HepG2 (cell line): ENCODE results near the gene DBN1. TPM values are rescaled to one million over a fixed set of nuclear protein-coding genes. Genes with fewer than 3 reads are reported as not detected.

Source experiments
- ATAC-seq: fragments of 200-7000 bp; cut with Tn5 transposase; 3 replicates; pipeline ENCODE4 v1.9.1; 2020; ENCODE audit warnings: mild to moderate bottlenecking, moderate library complexity
- BruUV-seq: library from RNA; stranded (reverse); fragments of 400-500 nt; replicated peaks from 2 replicates; lab custom pipeline; 2021; lab: Mats Ljungman, UMichigan
- CTCF ChIA-PET: fragments of 300-600 bp; formaldehyde crosslinking; extraction: SDS; loops from one replicate; lab custom pipeline; 2021; ENCODE audit warnings: low total read pairs, inconsistent platforms, low intra/inter-chr PET ratio; lab: Yijun Ruan, JAX
- POLR2A ChIA-PET: fragments of 350-600 bp; sonication (Branson Sonifier 250); formaldehyde crosslinking; loops from one replicate; lab custom pipeline; 2020; ENCODE audit warnings: antibody characterized with exemption, inconsistent platforms; lab: Yijun Ruan, JAX
- DNase-seq: peaks from one replicate; pipeline ENCODE4 v3.0.0-alpha.2; 2015; ENCODE audit warnings: low spot score
- FAIRE-seq: peaks from 3 replicates; lab custom pipeline; 2011; peaks lifted over from hg19 to GRCh38; lab: Jason Lieb, UNC
- H2AFZ ChIP-seq: one replicate; pipeline ENCODE4 v1.6.1; 2011; ENCODE audit warnings: low read length, inconsistent platforms
- H3K27ac ChIP-seq: fragments of 300-600 bp; 3 replicates; pipeline ENCODE4 v1.8.0; 2011; ENCODE audit warnings: mixed run types, mild to moderate bottlenecking, mixed read lengths, low read length, inconsistent platforms; ENCODE audit not compliant: insufficient read depth; ENCODE audit errors: extremely low read length
- H3K27me3 ChIP-seq, 2 experiments: fragments of 200-600 bp in 1 of 2; 2 replicates in 1 of 2; 3 replicates in 1 of 2; pipeline versions ENCODE4 v1.6.0 to v1.8.0; 2011; ENCODE audit warnings: low read length in 2 of 2, mild to moderate bottlenecking in 2 of 2, moderate library complexity in 2 of 2, inconsistent platforms in 1 of 2; ENCODE audit not compliant: insufficient read depth in 2 of 2, control insufficient read depth in 1 of 2
- H3K36me3 ChIP-seq, 2 experiments: fragments of 200-600 bp in 1 of 2; replicated peaks in 1 of 2; 2 replicates in 1 of 2; 3 replicates in 1 of 2; pipeline versions ENCODE4 v1.5.1 to v1.8.0; 2011; ENCODE audit warnings: low read length in 2 of 2, inconsistent platforms in 1 of 2; ENCODE audit not compliant: insufficient read depth in 2 of 2, control insufficient read depth in 1 of 2
- H3K4me1 ChIP-seq: 2 replicates; pipeline ENCODE4 v1.5.1; 2012; ENCODE audit warnings: low read length, inconsistent platforms; ENCODE audit not compliant: insufficient read depth
- H3K4me2 ChIP-seq: 2 replicates; pipeline ENCODE4 v1.6.0; 2011; ENCODE audit warnings: low read depth, low read length, inconsistent platforms
- H3K4me3 ChIP-seq, 3 experiments: fragments of 200-600 bp in 1 of 3; sonication (generic), shearing (Covaris generic) in 1 of 3; replicated peaks in 1 of 3; 2 replicates each; pipeline ENCODE4 v1.5.1; 2011 to 2016; ENCODE audit warnings: low read length in 3 of 3, inconsistent platforms in 2 of 3, low read depth in 2 of 3, mild to moderate bottlenecking in 2 of 3, control low read depth in 1 of 3, mixed read lengths in 1 of 3; ENCODE audit not compliant: insufficient read depth in 1 of 3
- H3K79me2 ChIP-seq: one replicate; pipeline ENCODE4 v1.6.1; 2011; ENCODE audit warnings: low read length, inconsistent platforms; ENCODE audit not compliant: insufficient read depth
- H3K9ac ChIP-seq: 2 replicates; pipeline ENCODE4 v1.6.0; 2011; ENCODE audit warnings: mild to moderate bottlenecking, low read depth, low read length, inconsistent platforms; ENCODE audit not compliant: insufficient read depth
- H3K9me3 ChIP-seq: 2 replicates; pipeline ENCODE4 v1.5.1; 2012; ENCODE audit warnings: mild to moderate bottlenecking, low read length
- H4K20me1 ChIP-seq: 2 replicates; pipeline ENCODE4 v1.6.0; 2011; ENCODE audit warnings: inconsistent platforms, mild to moderate bottlenecking, low read length, moderate library complexity; ENCODE audit not compliant: insufficient read depth
- PAWR ChIP-seq: sonication (generic); formaldehyde crosslinking; IDR thresholded peaks from 2 replicates; pipeline ENCODE4 v1.4.0; 2020; ENCODE audit warnings: missing genetic modification reagents, mild to moderate bottlenecking, borderline replicate concordance
- SMAD3 ChIP-seq: sonication (generic); formaldehyde crosslinking; IDR thresholded peaks from 2 replicates; pipeline ENCODE4 v1.4.0; 2020; ENCODE audit warnings: missing genetic modification reagents
- SNAPC5 ChIP-seq: sonication (generic); formaldehyde crosslinking; IDR thresholded peaks from 2 replicates; pipeline ENCODE4 v1.8.1; 2023; ENCODE audit warnings: mild to moderate bottlenecking, missing genetic modification reagents, borderline replicate concordance
- ZFP1 ChIP-seq: IDR thresholded peaks from 2 replicates; pipeline ENCODE4 v1.6.1; 2016
- ZFP82 ChIP-seq: sonication (generic); formaldehyde crosslinking; IDR thresholded peaks from 2 replicates; pipeline ENCODE4 v1.5.1; 2020; ENCODE audit warnings: mild to moderate bottlenecking, missing genetic modification reagents, borderline replicate concordance
- ZKSCAN8 ChIP-seq: IDR thresholded peaks from 2 replicates; pipeline ENCODE4 v1.6.1; 2016; ENCODE audit warnings: borderline replicate concordance, missing genetic modification reagents, missing compliant biosample characterization
- ZNF512B ChIP-seq: sonication (generic); formaldehyde crosslinking; IDR thresholded peaks from 2 replicates; pipeline ENCODE4 v1.5.1; 2020; ENCODE audit warnings: missing genetic modification reagents, mild to moderate bottlenecking, borderline replicate concordance
- ZNF768 ChIP-seq: sonication (generic); formaldehyde crosslinking; IDR thresholded peaks from 2 replicates; pipeline ENCODE4 v1.4.0; 2020; ENCODE audit warnings: missing genetic modification reagents
- ZNF776 ChIP-seq: sonication (generic); formaldehyde crosslinking; IDR thresholded peaks from 2 replicates; pipeline ENCODE4 v1.4.0; 2020; ENCODE audit warnings: mild to moderate bottlenecking, missing genetic modification reagents
- ZNF879 ChIP-seq: sonication (generic); formaldehyde crosslinking; IDR thresholded peaks from 2 replicates; pipeline ENCODE4 v1.8.1; 2023; ENCODE audit warnings: missing genetic modification reagents
- WGBS: methylation state at CpG from one replicate; pipeline ENCODE4 v1.1.6; 2017; ENCODE audit warnings: low lambda C conversion rate; 5-methylcytosine and 5-hydroxymethylcytosine counted together
- in situ Hi-C: cut with HindIII; loops from 2 replicates; pipeline ENCODE4 v1.10.0; 2017; ENCODE audit warnings: low pct_unique_long_range_greater_than_20kb; ENCODE audit not compliant: extremely low pct_ligation_motif_present
- intact Hi-C: fragments of 100-400 bp; cut with micrococcal nuclease; formaldehyde crosslinking; loops from one replicate; pipeline ENCODE4 v1.10.0; 2022; ENCODE audit not compliant: unreplicated experiment
- polyA plus RNA-seq, 8 experiments: library from polyadenylated mRNA; depleted of rRNA in 3 of 8; stranded (reverse) in 7 of 8; unstranded in 1 of 8; fragments of >200 nt; fragmentation: Illumina TruSeq in 4 of 8; extraction: Trizol in 4 of 8; gene quantifications; 2 replicates each; pipeline versions ENCODE4 v1.2.1 to v1.2.3, GENCODE V29; 2011 to 2016; ENCODE audit warnings: low read depth in 4 of 8, missing spikeins in 1 of 8, mixed read lengths in 1 of 8; ENCODE audit not compliant: insufficient read depth in 1 of 8
- total RNA-seq, 5 experiments: library from RNA; depleted of rRNA; stranded (reverse); fragments of >200 nt; fragmentation: Illumina TruSeq; extraction: Trizol; gene quantifications; 2 replicates each; pipeline ENCODE4 v1.2.3, GENCODE V29; 2016; ENCODE audit warnings: low read depth in 1 of 5

Gene DBN1
- total and polyA plus RNA-seq, 2 of the 13 experiments (the other 11 are each of a cell fraction or from before 2014, with no cell fraction given), result 27.0 to 37.3 TPM

GRCh38 chr5:177487144-177487543 lies 13.7 kb upstream of the DBN1 start:
- H3K9ac ChIP-seq, result no peak overlapping the region
- H3K9me3 ChIP-seq, result no peaks in the 10 kb centered on the region
- no peak for ATAC-seq
- POLR2A ChIA-PET, result no interaction called here
- no peaks in the 10 kb centered on the region for H4K20me1 ChIP-seq
- WGBS, result 95% methylated on average over 8 of the region's 8 CpGs
- intact Hi-C loops, result no loop called here
- FAIRE-seq, result no peak
- H3K4me2 ChIP-seq, result no peak overlapping the region
- BruUV-seq, result no TSS peak
- no peaks in the 10 kb centered on the region for H3K79me2 ChIP-seq
- in situ Hi-C loops, result no loop called here
- no peak for DNase-seq
- H2AFZ ChIP-seq, result no peak overlapping the region
- H3K27me3 ChIP-seq, result no peaks in the 10 kb centered on the region
- no peaks in the 10 kb centered on the region for H3K4me1 ChIP-seq
- H3K4me3 ChIP-seq, result no peak overlapping the region
- CTCF ChIA-PET, result interaction anchor here (0.6 kb wide), 1 partner anchor 16 kb away, joined by 4 read pairs; no protein-coding TSS in a partner anchor
- H3K27ac ChIP-seq, result no peak overlapping the region
- TF ChIP-seq ZNF512B (CRISPR knock-in tag), result no peak
- H3K36me3 ChIP-seq, result peaks cover 15 to 18% of the 10 kb centered on the region in 2 experiments; a peak in 4 of 5 replicates

DNA sequence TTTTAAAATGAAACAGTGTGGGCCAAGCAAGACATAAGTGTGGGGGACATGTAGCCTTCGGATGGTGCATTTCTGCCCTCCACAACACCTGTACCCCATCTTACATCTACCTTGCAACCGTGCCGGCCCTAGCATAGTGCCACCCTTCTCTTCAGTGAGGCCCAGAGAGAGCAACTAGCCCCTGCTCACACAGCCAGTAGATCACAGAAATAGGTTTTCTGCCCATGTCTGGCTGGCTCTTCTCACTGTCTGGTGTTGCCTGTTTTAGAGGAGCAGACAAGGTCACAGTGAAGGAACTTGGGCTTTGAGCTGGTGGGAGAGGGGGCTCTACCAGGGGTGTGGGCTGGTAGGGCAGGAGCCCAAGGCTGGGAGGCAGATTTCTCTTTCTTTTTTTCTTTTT lies 12.8 kb upstream of the DBN1 start:
- no peak overlapping the region for H3K4me2 ChIP-seq
- H2AFZ ChIP-seq, result no peak overlapping the region
- no peak overlapping the region for H3K9ac ChIP-seq
- H3K4me3 ChIP-seq, result no peak overlapping the region
- H3K79me2 ChIP-seq, result no peaks in the 10 kb centered on the region
- DNase-seq (no peak), FAIRE-seq (no peak), ATAC-seq (no peak)
- CTCF ChIA-PET, result no interaction called here
- WGBS, result 98% methylated on average over 3 of the region's 3 CpGs
- in situ Hi-C loops, result no loop called here
- TF ChIP-seq ZNF776, result no peak
- no peak for TF ChIP-seq SMAD3 (CRISPR knock-in tag)
- no peak for TF ChIP-seq ZNF768 (CRISPR knock-in tag)
- TF ChIP-seq ZNF879 (CRISPR knock-in tag), result no peak
- no peak for TF ChIP-seq ZFP82
- no peak for TF ChIP-seq SNAPC5 (CRISPR knock-in tag)
- no peak for TF ChIP-seq PAWR (CRISPR knock-in tag)
- no peak for TF ChIP-seq ZKSCAN8 (CRISPR knock-in tag)
- no peak for TF ChIP-seq ZFP1 (CRISPR knock-in tag)
- BruUV-seq, result no TSS peak
- H3K27me3 ChIP-seq, result no peaks in the 10 kb centered on the region
- intact Hi-C loops, result no loop called here
- no peaks in the 10 kb centered on the region for H4K20me1 ChIP-seq
- H3K36me3 ChIP-seq, result peaks cover 15 to 18% of the 10 kb centered on the region in 2 experiments; a peak in 4 of 5 replicates
- no peak overlapping the region for H3K27ac ChIP-seq
- POLR2A ChIA-PET, result no interaction called here
- H3K4me1 ChIP-seq, result no peaks in the 10 kb centered on the region
- H3K9me3 ChIP-seq, result no peaks in the 10 kb centered on the region
